DND-41 (cell line): ENCODE data around the gene MESP2.

Source experiments
- ATAC-seq: fragments of 200-7000 bp; cut with Tn5 transposase; 3 replicates; pipeline ENCODE4 v1.9.1; 2021; ENCODE audit warnings: low read depth; ENCODE audit not compliant: insufficient read depth
- DNase-seq: peaks from one replicate; pipeline ENCODE4 v3.0.0-alpha.2; 2020
- H2AFZ ChIP-seq: 2 replicates; pipeline ENCODE4 v1.6.0; 2012; ENCODE audit warnings: low read depth, low read length
- H3K27ac ChIP-seq: 2 replicates; pipeline ENCODE4 v1.5.1; 2012; ENCODE audit warnings: low read length, inconsistent platforms
- H3K27me3 ChIP-seq: fragments of 200-600 bp; sonication (generic); 2 replicates; pipeline ENCODE4 v1.6.0; 2012; ENCODE audit warnings: low read length, mild to moderate bottlenecking, inconsistent platforms; ENCODE audit not compliant: insufficient read depth, poor library complexity
- H3K36me3 ChIP-seq: 2 replicates; pipeline ENCODE4 v1.5.1; 2012; ENCODE audit warnings: low read length, inconsistent platforms; ENCODE audit not compliant: insufficient read depth
- H3K4me1 ChIP-seq: 2 replicates; pipeline ENCODE4 v1.5.1; 2012; ENCODE audit warnings: mild to moderate bottlenecking, low read length; ENCODE audit not compliant: insufficient read depth
- H3K4me2 ChIP-seq: 2 replicates; pipeline ENCODE4 v1.6.0; 2012; ENCODE audit warnings: mild to moderate bottlenecking, moderate library complexity, low read length, inconsistent platforms; ENCODE audit not compliant: insufficient read depth
- H3K4me3 ChIP-seq, 2 experiments: fragments of 200-600 bp in 1 of 2; shearing (Covaris generic) in 1 of 2; 2 replicates each; pipeline ENCODE4 v1.5.1; 2012 to 2016; ENCODE audit warnings: inconsistent platforms in 2 of 2, low read length in 2 of 2, mild to moderate bottlenecking in 2 of 2, low read depth in 1 of 2, moderate library complexity in 1 of 2
- H3K79me2 ChIP-seq: 2 replicates; pipeline ENCODE4 v1.6.0; 2012; ENCODE audit warnings: low read length, inconsistent platforms; ENCODE audit not compliant: insufficient read depth
- H3K9ac ChIP-seq: 2 replicates; pipeline ENCODE4 v1.6.0; 2012; ENCODE audit warnings: low read depth, mild to moderate bottlenecking, inconsistent platforms, low read length, moderate library complexity
- H3K9me3 ChIP-seq: 2 replicates; pipeline ENCODE4 v1.5.1; 2012; ENCODE audit warnings: low read length, moderate library complexity, mild to moderate bottlenecking, inconsistent platforms; ENCODE audit not compliant: insufficient read depth, severe bottlenecking
- H4K20me1 ChIP-seq: 2 replicates; pipeline ENCODE4 v1.6.0; 2012; ENCODE audit warnings: low read length; ENCODE audit not compliant: insufficient read depth
- CTCF ChIP-seq: IDR thresholded peaks from 2 replicates; pipeline ENCODE4 v1.5.1; 2012; ENCODE audit warnings: borderline replicate concordance, low read length, moderate library complexity, mild to moderate bottlenecking; ENCODE audit not compliant: poor library complexity, severe bottlenecking; ENCODE audit errors: extremely low read depth
- EZH2 ChIP-seq: IDR thresholded peaks from 3 replicates; pipeline ENCODE4 v1.6.1; 2012; ENCODE audit warnings: borderline replicate concordance, low read depth, mild to moderate bottlenecking, moderate library complexity, low read length, inconsistent platforms; ENCODE audit not compliant: severe bottlenecking

Gene MESP2

GRCh38 chr15:89825271-89825940 lies 49.3 kb downstream of the MESP2 start:
- Histone ChIP-seq H3K4me3 (no peak overlapping the region), H3K4me2 (no peak overlapping the region), H3K36me3 (no peaks in the 10 kb centered on the region), H2AFZ (no peak overlapping the region), H3K9ac (no peak overlapping the region), H3K4me1 (no peaks in the 10 kb centered on the region), H3K79me2 (no peaks in the 10 kb centered on the region), H3K27ac (no peak overlapping the region), H4K20me1 (no peaks in the 10 kb centered on the region), H3K9me3 (no peaks in the 10 kb centered on the region), H3K27me3 (no peaks in the 10 kb centered on the region)
- DNase-seq (no peak), ATAC-seq (no peak)
- TF ChIP-seq EZH2 (no peak), CTCF (no peak)

GRCh38 chr15:89826671-89827655 lies 50.8 kb downstream of the MESP2 start:
- no peaks in the 10 kb centered on the region for H3K36me3 ChIP-seq
- no peaks in the 10 kb centered on the region for H3K9me3 ChIP-seq
- no peaks in the 10 kb centered on the region for H3K27me3 ChIP-seq
- H3K27ac ChIP-seq, result no peak overlapping the region
- H3K4me2 ChIP-seq, result no peak overlapping the region
- H3K79me2 ChIP-seq, result no peaks in the 10 kb centered on the region
- ATAC-seq (no peak), DNase-seq (no peak)
- TF ChIP-seq CTCF, result no peak
- TF ChIP-seq EZH2, result no peak
- no peaks in the 10 kb centered on the region for H4K20me1 ChIP-seq
- no peak overlapping the region for H3K4me3 ChIP-seq
- no peak overlapping the region for H2AFZ ChIP-seq
- H3K9ac ChIP-seq, result no peak overlapping the region
- no peaks in the 10 kb centered on the region for H3K4me1 ChIP-seq

- Histone ChIP-seq H3K9me3 (no peaks in the 10 kb centered on the region), H3K36me3 (no peaks in the 10 kb centered on the region), H3K27ac (no peak overlapping the region), H3K4me2 (no peak overlapping the region), H3K4me3 (no peak overlapping the region), H4K20me1 (no peaks in the 10 kb centered on the region), H2AFZ (no peak overlapping the region), H3K4me1 (no peaks in the 10 kb centered on the region), H3K9ac (no peak overlapping the region), H3K27me3 (no peaks in the 10 kb centered on the region), H3K79me2 (no peaks in the 10 kb centered on the region)
- ATAC-seq, result no peak
- TF ChIP-seq CTCF (no peak), EZH2 (no peak)
- no peak for DNase-seq
These were observed 51.7 kb downstream of the MESP2 start for GRCh38 chr15:89827829-89828228.
